Measurements from ENCODE around the gene TBC1D20. TPM values are rescaled to one million over a fixed set of nuclear protein-coding genes. Genes with fewer than 3 reads are reported as not detected.

TBC1D20 gene
- total RNA-seq, 1 experiment from 2014 or later, result 42.1 TPM

GRCh38 chr20:404088-404487 is 58.2 kb downstream of the TBC1D20 start:
- peaks cover 11% of the 10 kb centered on the region for H3K4me1 ChIP-seq (ENCODE audit: control insufficient read depth, insufficient read depth, low read length)
- DNase-seq (ENCODE audit: low read depth, low spot score) (no peak), ATAC-seq (no peak)
- CTCF ChIA-PET, result no interaction called here
- H3K4me3 ChIP-seq (ENCODE audit: low read depth in 2 of 2, low read length in 2 of 2), result no peak overlapping the region
- intact Hi-C loops (cut with micrococcal nuclease; ENCODE audit: unreplicated experiment) (no loop called here), in situ Hi-C loops (cut with HindIII; ENCODE audit: low pct_unique_long_range_greater_than_20kb, low sequenced_read_pairs) (no loop called here)
- H3K27ac ChIP-seq (ENCODE audit: low read length), result no peak overlapping the region
- BruUV-seq (replicated peaks), result no TSS peak
- POLR2A ChIA-PET, result no interaction called here
- TF ChIP-seq POLR2AphosphoS5 (IDR thresholded peaks at IDR 0.05; ENCODE audit: low read depth, low read length) (no peak), CTCF (IDR thresholded peaks at IDR 0.05) (no peak), SIN3A (IDR thresholded peaks at IDR 0.05; ENCODE audit: borderline replicate concordance, insufficient read depth, low read depth, low read length) (no peak), TCF7L2 (IDR thresholded peaks at IDR 0.05; ENCODE audit: low read depth, low read length) (no peak), REST (IDR thresholded peaks at IDR 0.05; ENCODE audit: insufficient read depth in 1 of 2, low read depth in 2 of 2, low read length in 1 of 2) (no peak)
- no peaks in the 10 kb centered on the region; the same call in 1 of the 2 replicates for H3K36me3 ChIP-seq (ENCODE audit: control insufficient read depth, insufficient read depth, low read length)
- H3K27me3 ChIP-seq (ENCODE audit: control insufficient read depth, insufficient read depth, low read length), result no peaks in the 10 kb centered on the region
- peaks cover 6% of the 10 kb centered on the region; the same call in 1 of the 2 replicates for H3K9me3 ChIP-seq (ENCODE audit: control insufficient read depth, insufficient read depth, low read depth, low read length)

DNA sequence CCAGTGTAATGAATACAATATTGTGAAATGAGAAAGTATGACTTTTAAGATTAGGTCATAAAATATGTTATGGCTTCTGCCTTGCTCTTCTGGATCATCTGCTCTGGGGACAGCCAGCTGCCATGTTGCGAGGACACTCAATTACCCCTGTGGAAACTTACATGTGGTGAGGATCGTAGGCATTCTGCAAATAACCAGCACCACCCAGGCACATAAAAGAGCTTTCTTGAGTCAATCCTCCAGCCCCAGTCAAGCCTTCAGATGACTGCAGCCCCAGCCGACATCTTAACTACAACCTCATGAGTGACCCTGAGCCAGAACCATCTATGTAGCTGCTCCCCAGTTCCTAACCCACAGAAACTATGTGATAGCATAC is 58.8 kb downstream of the TBC1D20 start:
- DNase-seq (ENCODE audit: low read depth, low spot score), result no peak
- no TSS peak for BruUV-seq (replicated peaks)
- POLR2A ChIA-PET, result no interaction called here

More for the DNA sequence above, 58.8 kb downstream of the TBC1D20 start:
- Histone ChIP-seq H3K4me1 (ENCODE audit: control insufficient read depth, insufficient read depth, low read length) (peaks cover 11% of the 10 kb centered on the region), H3K27ac (ENCODE audit: low read length) (peak overlapping the region; percentile 70; the same call in 1 of the 2 replicates), H3K36me3 (ENCODE audit: control insufficient read depth, insufficient read depth, low read length) (no peaks in the 10 kb centered on the region; the same call in 1 of the 2 replicates), H3K9me3 (ENCODE audit: control insufficient read depth, insufficient read depth, low read depth, low read length) (peaks cover 6% of the 10 kb centered on the region; the same call in 1 of the 2 replicates), H3K27me3 (ENCODE audit: control insufficient read depth, insufficient read depth, low read length) (no peaks in the 10 kb centered on the region), H3K4me3 (ENCODE audit: low read depth in 2 of 2, low read length in 2 of 2) (no peak overlapping the region)
- in situ Hi-C loops (cut with HindIII; ENCODE audit: low pct_unique_long_range_greater_than_20kb, low sequenced_read_pairs) (no loop called here), intact Hi-C loops (cut with micrococcal nuclease; ENCODE audit: unreplicated experiment) (no loop called here)
- CTCF ChIA-PET, result interaction anchor here (0.6 kb wide), 1 partner anchor 11 kb away, joined by 3 read pairs; no protein-coding TSS in a partner anchor
- TF ChIP-seq CTCF (IDR thresholded peaks at IDR 0.05), result no peak
- no peak for TF ChIP-seq TCF7L2 (IDR thresholded peaks at IDR 0.05; ENCODE audit: low read depth, low read length)
- TF ChIP-seq REST (IDR thresholded peaks at IDR 0.05; ENCODE audit: insufficient read depth in 1 of 2, low read depth in 2 of 2, low read length in 1 of 2), result no peak
- TF ChIP-seq POLR2AphosphoS5 (IDR thresholded peaks at IDR 0.05; ENCODE audit: low read depth, low read length), result no peak
- no peak for TF ChIP-seq SIN3A (IDR thresholded peaks at IDR 0.05; ENCODE audit: borderline replicate concordance, insufficient read depth, low read depth, low read length)
- ATAC-seq, result no peak
